SK-N-SH treated with all-trans-retinoic acid at 6 μM for 48 hours (cell line): ENCODE results near the gene SMAD6.

Experiments used
- ATAC-seq: fragments of 200-7000 bp; cut with Tn5 transposase; 3 replicates; pipeline ENCODE4 v1.9.1; 2020; ENCODE audit warnings: mild to moderate bottlenecking, moderate library complexity
- ARNTL ChIP-seq: fragments of 450-650 bp; formaldehyde crosslinking; IDR thresholded peaks from 2 replicates; pipeline ENCODE4 v1.5.0; 2020; ENCODE audit warnings: low read depth, mild to moderate bottlenecking, moderate library complexity, borderline replicate concordance
- BACH2 ChIP-seq: fragments of 250-450 bp; sonication (Bioruptor Pico); IDR thresholded peaks from 2 replicates; pipeline ENCODE4 v1.9.0; 2021; ENCODE audit warnings: mild to moderate bottlenecking, borderline replicate concordance
- CREB5 ChIP-seq: fragments of 250-450 bp; sonication (Bioruptor Pico); IDR thresholded peaks from 2 replicates; pipeline ENCODE4 v1.5.1; 2020; ENCODE audit warnings: low read depth, mild to moderate bottlenecking, moderate library complexity
- CSDC2 ChIP-seq: fragments of 250-450 bp; sonication (Bioruptor Pico); IDR thresholded peaks from 2 replicates; pipeline ENCODE4 v1.5.0; 2020; ENCODE audit warnings: mild to moderate bottlenecking, moderate library complexity
- CSRNP3 ChIP-seq: fragments of 250-450 bp; sonication (Bioruptor Pico); IDR thresholded peaks from 2 replicates; pipeline ENCODE4 v1.5.1; 2021; ENCODE audit warnings: mild to moderate bottlenecking, moderate library complexity
- ESRRG ChIP-seq: fragments of 250-450 bp; sonication (Bioruptor Pico); IDR thresholded peaks from 2 replicates; pipeline ENCODE4 v1.6.1; 2021; ENCODE audit warnings: mild to moderate bottlenecking
- GLIS3 ChIP-seq: fragments of 250-450 bp; sonication (Bioruptor Pico); IDR thresholded peaks from 2 replicates; pipeline ENCODE4 v1.5.0; 2020; ENCODE audit warnings: mild to moderate bottlenecking, moderate library complexity
- ISL1 ChIP-seq: fragments of 250-450 bp; sonication (Bioruptor Pico); IDR thresholded peaks from 2 replicates; pipeline ENCODE4 v2.1.2; 2022; ENCODE audit warnings: mild to moderate bottlenecking, moderate library complexity
- OSR1 ChIP-seq: fragments of 250-450 bp; sonication (Bioruptor Pico); IDR thresholded peaks from 2 replicates; pipeline ENCODE4 v1.8.0; 2022; ENCODE audit warnings: moderate library complexity, mild to moderate bottlenecking, inconsistent platforms
- PATZ1 ChIP-seq: fragments of 250-450 bp; sonication (Bioruptor Pico); IDR thresholded peaks from 2 replicates; pipeline ENCODE4 v1.8.0; 2020; ENCODE audit warnings: mild to moderate bottlenecking, moderate library complexity, borderline replicate concordance
- POU6F1 ChIP-seq: fragments of 250-450 bp; sonication (Bioruptor Pico); IDR thresholded peaks from 2 replicates; pipeline ENCODE4 v1.8.0; 2021; ENCODE audit warnings: low read depth, mild to moderate bottlenecking, moderate library complexity, borderline replicate concordance
- PPARA ChIP-seq: fragments of 250-450 bp; sonication (Bioruptor Pico); IDR thresholded peaks from 2 replicates; pipeline ENCODE4 v1.5.0; 2020; ENCODE audit warnings: mild to moderate bottlenecking, borderline replicate concordance
- RARB ChIP-seq: fragments of 250-450 bp; sonication (Bioruptor Pico); IDR thresholded peaks from 2 replicates; pipeline ENCODE4 v1.8.0; 2021; ENCODE audit warnings: mild to moderate bottlenecking, moderate library complexity
- SNAI2 ChIP-seq: fragments of 250-450 bp; sonication (Bioruptor Pico); IDR thresholded peaks from 2 replicates; pipeline ENCODE4 v1.5.0; 2020; ENCODE audit warnings: mild to moderate bottlenecking, moderate library complexity
- TCF4 ChIP-seq: fragments of 250-450 bp; sonication (Bioruptor Pico); IDR thresholded peaks from 2 replicates; pipeline ENCODE4 v1.8.0; 2021; ENCODE audit warnings: mild to moderate bottlenecking, moderate library complexity, borderline replicate concordance
- TOX ChIP-seq: fragments of 250-450 bp; sonication (Bioruptor Pico); IDR thresholded peaks from 2 replicates; pipeline ENCODE4 v1.8.0; 2021; ENCODE audit warnings: mild to moderate bottlenecking, moderate library complexity, borderline replicate concordance
- TSHZ2 ChIP-seq: fragments of 250-450 bp; sonication (Bioruptor Pico); IDR thresholded peaks from 2 replicates; pipeline ENCODE4 v1.5.0; 2020; ENCODE audit warnings: mild to moderate bottlenecking, moderate library complexity
- ZC3H10 ChIP-seq: fragments of 250-450 bp; sonication (Bioruptor Pico); IDR thresholded peaks from 2 replicates; pipeline ENCODE4 v1.5.1; 2021; ENCODE audit warnings: mild to moderate bottlenecking, moderate library complexity
- ZFP3 ChIP-seq: fragments of 250-450 bp; sonication (Bioruptor Pico); IDR thresholded peaks from 2 replicates; pipeline ENCODE4 v1.5.0; 2020; ENCODE audit warnings: mild to moderate bottlenecking, moderate library complexity
- ZFP30 ChIP-seq: fragments of 450-650 bp; formaldehyde crosslinking; IDR thresholded peaks from 2 replicates; pipeline ENCODE4 v1.5.0; 2022; ENCODE audit warnings: mild to moderate bottlenecking, moderate library complexity
- ZNF70 ChIP-seq: fragments of 450-650 bp; formaldehyde crosslinking; IDR thresholded peaks from 2 replicates; pipeline ENCODE4 v1.5.0; 2020; ENCODE audit warnings: mild to moderate bottlenecking, moderate library complexity
- ZNF8 ChIP-seq: fragments of 450-650 bp; formaldehyde crosslinking; IDR thresholded peaks from 2 replicates; pipeline ENCODE4 v1.5.0; 2020; ENCODE audit warnings: mild to moderate bottlenecking, moderate library complexity

SMAD6 gene

GRCh38 chr15:66785637-66786036 is 83.6 kb downstream of the SMAD6 start (continued):
- TF ChIP-seq POU6F1 (CRISPR knock-in tag) (no peak), PPARA (CRISPR knock-in tag) (no peak)

GRCh38 chr15:66786222-66786621 is 84.2 kb downstream of the SMAD6 start:
- TF ChIP-seq RARB (CRISPR knock-in tag) (no peak), ESRRG (no peak), POU6F1 (CRISPR knock-in tag) (no peak), BACH2 (CRISPR knock-in tag) (no peak), ARNTL (no peak), ZNF8 (no peak)
- no peak for ATAC-seq

GRCh38 chr15:66786708-66787488 is 84.9 kb downstream of the SMAD6 start:
- TF ChIP-seq ZC3H10 (CRISPR knock-in tag) (no peak), ISL1 (CRISPR knock-in tag) (no peak), ZFP30 (CRISPR knock-in tag) (no peak)
- ATAC-seq, result no peak

GRCh38 chr15:66787489-66787871 is 85.4 kb downstream of the SMAD6 start:
- TF ChIP-seq TOX (no peak), OSR1 (CRISPR knock-in tag) (no peak), CSDC2 (CRISPR knock-in tag) (no peak), ZFP30 (CRISPR knock-in tag) (no peak), POU6F1 (CRISPR knock-in tag) (no peak), ZFP3 (CRISPR knock-in tag) (no peak), TCF4 (CRISPR knock-in tag) (no peak), ZNF70 (CRISPR knock-in tag) (no peak), ISL1 (CRISPR knock-in tag) (no peak), PATZ1 (CRISPR knock-in tag) (no peak), ESRRG (no peak), RARB (CRISPR knock-in tag) (no peak), ARNTL (no peak), SNAI2 (CRISPR knock-in tag) (no peak), CSRNP3 (no peak), CREB5 (no peak), BACH2 (CRISPR knock-in tag) (no peak), ZC3H10 (CRISPR knock-in tag) (no peak), TSHZ2 (no peak), GLIS3 (CRISPR knock-in tag) (no peak)
- ATAC-seq, result no peak
